Measurements from ENCODE around the gene TNS3. TPM values are rescaled to one million over a fixed set of nuclear protein-coding genes. Genes with fewer than 3 reads are reported as not detected.

The TNS3 gene
- total and polyA plus RNA-seq, 2 of the 13 experiments (the other 11 are each of a cell fraction or from before 2014, with no cell fraction given) = 52.9 to 55.7 TPM

DNA sequence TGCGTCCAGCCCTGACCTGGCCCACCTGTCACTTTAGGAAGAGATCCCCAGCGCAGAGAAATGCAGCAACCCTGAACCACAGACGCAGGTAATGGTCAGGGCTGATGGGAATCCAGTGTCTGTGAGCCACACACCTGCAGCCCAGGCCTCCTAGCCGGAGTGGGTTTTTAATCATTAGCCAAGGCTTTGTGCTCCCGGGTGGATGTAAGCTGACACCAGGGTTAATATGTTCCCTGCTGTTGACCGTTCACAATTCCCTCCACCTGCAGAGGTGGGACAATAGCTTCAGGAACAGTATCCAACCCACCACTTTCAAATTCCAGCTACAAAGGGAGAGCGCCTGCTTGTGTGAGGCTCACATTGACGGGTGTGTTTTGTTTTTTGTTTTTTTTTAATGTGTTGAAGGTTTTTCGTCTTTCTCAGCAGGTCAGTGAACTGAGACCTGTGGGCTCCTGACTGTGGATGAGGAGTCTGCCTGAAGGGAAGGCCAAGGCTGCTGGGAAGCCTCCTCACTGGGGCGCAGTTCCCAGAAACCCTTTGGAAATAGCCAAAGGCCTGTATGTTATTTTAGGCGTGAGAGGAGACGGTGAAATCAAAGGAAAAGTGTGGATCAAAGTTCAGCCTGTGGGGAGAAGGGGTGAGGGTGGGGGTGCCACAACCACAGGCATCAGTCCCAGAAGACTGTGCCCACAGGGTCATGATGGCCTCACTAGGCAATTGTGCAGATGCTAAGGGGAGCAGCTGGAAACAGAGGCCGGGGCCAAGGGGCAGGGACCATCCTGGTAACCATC is 111.1 kb downstream of the TNS3 start (continued):
- TF ChIP-seq KDM1A (CRISPR knock-in tag; IDR thresholded peaks at IDR 0.05) (peak; percentile 42; the same call in 1 of the 2 replicates), HDAC2 (CRISPR knock-in tag; IDR thresholded peaks at IDR 0.05) (peak; percentile 49), ASH2L (IDR thresholded peaks at IDR 0.05; ENCODE audit: insufficient read length, low read depth, low read length) (peak; percentile 94), ZNF205 (CRISPR knock-in tag; IDR thresholded peaks at IDR 0.05) (peak; percentile 46; the same call in 1 of the 2 replicates), ZSCAN9 (CRISPR knock-in tag; IDR thresholded peaks at IDR 0.05; ENCODE audit: borderline replicate concordance) (peak; percentile 83; the same call in 1 of the 2 replicates), MEF2D (CRISPR knock-in tag; IDR thresholded peaks at IDR 0.05) (peak; percentile 89), RARA (CRISPR knock-in tag; IDR thresholded peaks at IDR 0.05) (peak; percentile 81), ZSCAN30 (CRISPR knock-in tag; IDR thresholded peaks at IDR 0.05) (no peak), SMARCC2 (IDR thresholded peaks at IDR 0.05) (no peak), MED8 (CRISPR knock-in tag; IDR thresholded peaks at IDR 0.05; ENCODE audit: insufficient replicate concordance) (no peak), BRCA1 (CRISPR knock-in tag; IDR thresholded peaks at IDR 0.05) (0 out of 2 replicates have a peak, but pooled peaks have one; percentile 38), TBX2 (CRISPR knock-in tag; IDR thresholded peaks at IDR 0.05; ENCODE audit: borderline replicate concordance) (peak; percentile 77), RXRA (CRISPR knock-in tag; IDR thresholded peaks at IDR 0.05) (peak; percentile 90), ZNF747 (CRISPR knock-in tag; IDR thresholded peaks at IDR 0.05; ENCODE audit: borderline replicate concordance) (peak; percentile 13; the same call in 1 of the 2 replicates), TGIF2 (CRISPR knock-in tag; IDR thresholded peaks at IDR 0.05) (peak; percentile 14), ZNF761 (CRISPR knock-in tag; conservative IDR thresholded peaks at IDR 0.05) (peak; percentile 57; the same call in 1 of the 2 replicates), NFIC (IDR thresholded peaks at IDR 0.05; ENCODE audit: low read length) (peak; percentile 71), SSRP1 (CRISPR knock-in tag; IDR thresholded peaks at IDR 0.05) (peak; percentile 60; the same call in 1 of the 2 replicates), MEIS1 (CRISPR knock-in tag; IDR thresholded peaks at IDR 0.05; ENCODE audit: borderline replicate concordance) (peak; percentile 44; the same call in 1 of the 2 replicates), RBM22 (optimal IDR thresholded peaks at IDR 0.05; ENCODE audit: low read length) (peak; percentile 71)
- TF ChIP-seq, protein P1, sequence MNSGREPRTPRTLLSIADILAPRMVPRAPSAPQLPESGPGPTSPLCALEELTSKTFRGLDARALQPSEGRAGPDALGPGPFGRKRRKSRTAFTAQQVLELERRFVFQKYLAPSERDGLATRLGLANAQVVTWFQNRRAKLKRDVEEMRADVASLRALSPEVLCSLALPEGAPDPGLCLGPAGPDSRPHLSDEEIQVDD (CRISPR knock-in tag; IDR thresholded peaks at IDR 0.05; ENCODE audit: borderline replicate concordance) = no peak
- TF ChIP-seq, protein P2, sequence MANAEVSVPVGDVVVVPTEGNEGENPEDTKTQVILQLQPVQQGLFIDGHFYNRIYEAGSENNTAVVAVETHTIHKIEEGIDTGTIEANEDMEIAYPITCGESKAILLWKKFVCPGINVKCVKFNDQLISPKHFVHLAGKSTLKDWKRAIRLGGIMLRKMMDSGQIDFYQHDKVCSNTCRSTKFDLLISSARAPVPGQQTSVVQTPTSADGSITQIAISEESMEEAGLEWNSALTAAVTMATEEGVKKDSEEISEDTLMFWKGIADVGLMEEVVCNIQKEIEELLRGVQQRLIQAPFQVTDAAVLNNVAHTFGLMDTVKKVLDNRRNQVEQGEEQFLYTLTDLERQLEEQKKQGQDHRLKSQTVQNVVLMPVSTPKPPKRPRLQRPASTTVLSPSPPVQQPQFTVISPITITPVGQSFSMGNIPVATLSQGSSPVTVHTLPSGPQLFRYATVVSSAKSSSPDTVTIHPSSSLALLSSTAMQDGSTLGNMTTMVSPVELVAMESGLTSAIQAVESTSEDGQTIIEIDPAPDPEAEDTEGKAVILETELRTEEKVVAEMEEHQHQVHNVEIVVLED (CRISPR knock-in tag; IDR thresholded peaks at IDR 0.05; ENCODE audit: borderline replicate concordance) = peak; percentile 45; the same call in 1 of the 2 replicates
- TF ChIP-seq, protein P3, sequence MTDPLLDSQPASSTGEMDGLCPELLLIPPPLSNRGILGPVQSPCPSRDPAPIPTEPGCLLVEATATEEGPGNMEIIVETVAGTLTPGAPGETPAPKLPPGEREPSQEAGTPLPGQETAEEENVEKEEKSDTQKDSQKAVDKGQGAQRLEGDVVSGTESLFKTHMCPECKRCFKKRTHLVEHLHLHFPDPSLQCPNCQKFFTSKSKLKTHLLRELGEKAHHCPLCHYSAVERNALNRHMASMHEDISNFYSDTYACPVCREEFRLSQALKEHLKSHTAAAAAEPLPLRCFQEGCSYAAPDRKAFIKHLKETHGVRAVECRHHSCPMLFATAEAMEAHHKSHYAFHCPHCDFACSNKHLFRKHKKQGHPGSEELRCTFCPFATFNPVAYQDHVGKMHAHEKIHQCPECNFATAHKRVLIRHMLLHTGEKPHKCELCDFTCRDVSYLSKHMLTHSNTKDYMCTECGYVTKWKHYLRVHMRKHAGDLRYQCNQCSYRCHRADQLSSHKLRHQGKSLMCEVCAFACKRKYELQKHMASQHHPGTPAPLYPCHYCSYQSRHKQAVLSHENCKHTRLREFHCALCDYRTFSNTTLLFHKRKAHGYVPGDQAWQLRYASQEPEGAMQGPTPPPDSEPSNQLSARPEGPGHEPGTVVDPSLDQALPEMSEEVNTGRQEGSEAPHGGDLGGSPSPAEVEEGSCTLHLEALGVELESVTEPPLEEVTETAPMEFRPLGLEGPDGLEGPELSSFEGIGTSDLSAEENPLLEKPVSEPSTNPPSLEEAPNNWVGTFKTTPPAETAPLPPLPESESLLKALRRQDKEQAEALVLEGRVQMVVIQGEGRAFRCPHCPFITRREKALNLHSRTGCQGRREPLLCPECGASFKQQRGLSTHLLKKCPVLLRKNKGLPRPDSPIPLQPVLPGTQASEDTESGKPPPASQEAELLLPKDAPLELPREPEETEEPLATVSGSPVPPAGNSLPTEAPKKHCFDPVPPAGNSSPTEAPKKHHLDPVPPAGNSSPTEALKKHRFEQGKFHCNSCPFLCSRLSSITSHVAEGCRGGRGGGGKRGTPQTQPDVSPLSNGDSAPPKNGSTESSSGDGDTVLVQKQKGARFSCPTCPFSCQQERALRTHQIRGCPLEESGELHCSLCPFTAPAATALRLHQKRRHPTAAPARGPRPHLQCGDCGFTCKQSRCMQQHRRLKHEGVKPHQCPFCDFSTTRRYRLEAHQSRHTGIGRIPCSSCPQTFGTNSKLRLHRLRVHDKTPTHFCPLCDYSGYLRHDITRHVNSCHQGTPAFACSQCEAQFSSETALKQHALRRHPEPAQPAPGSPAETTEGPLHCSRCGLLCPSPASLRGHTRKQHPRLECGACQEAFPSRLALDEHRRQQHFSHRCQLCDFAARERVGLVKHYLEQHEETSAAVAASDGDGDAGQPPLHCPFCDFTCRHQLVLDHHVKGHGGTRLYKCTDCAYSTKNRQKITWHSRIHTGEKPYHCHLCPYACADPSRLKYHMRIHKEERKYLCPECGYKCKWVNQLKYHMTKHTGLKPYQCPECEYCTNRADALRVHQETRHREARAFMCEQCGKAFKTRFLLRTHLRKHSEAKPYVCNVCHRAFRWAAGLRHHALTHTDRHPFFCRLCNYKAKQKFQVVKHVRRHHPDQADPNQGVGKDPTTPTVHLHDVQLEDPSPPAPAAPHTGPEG (CRISPR knock-in tag; IDR thresholded peaks at IDR 0.05) = 0 out of 2 replicates have a peak, but pooled peaks have one; percentile 27

Measured in HepG2 (cell line).